ENCODE data around the gene MTA1.

DNA sequence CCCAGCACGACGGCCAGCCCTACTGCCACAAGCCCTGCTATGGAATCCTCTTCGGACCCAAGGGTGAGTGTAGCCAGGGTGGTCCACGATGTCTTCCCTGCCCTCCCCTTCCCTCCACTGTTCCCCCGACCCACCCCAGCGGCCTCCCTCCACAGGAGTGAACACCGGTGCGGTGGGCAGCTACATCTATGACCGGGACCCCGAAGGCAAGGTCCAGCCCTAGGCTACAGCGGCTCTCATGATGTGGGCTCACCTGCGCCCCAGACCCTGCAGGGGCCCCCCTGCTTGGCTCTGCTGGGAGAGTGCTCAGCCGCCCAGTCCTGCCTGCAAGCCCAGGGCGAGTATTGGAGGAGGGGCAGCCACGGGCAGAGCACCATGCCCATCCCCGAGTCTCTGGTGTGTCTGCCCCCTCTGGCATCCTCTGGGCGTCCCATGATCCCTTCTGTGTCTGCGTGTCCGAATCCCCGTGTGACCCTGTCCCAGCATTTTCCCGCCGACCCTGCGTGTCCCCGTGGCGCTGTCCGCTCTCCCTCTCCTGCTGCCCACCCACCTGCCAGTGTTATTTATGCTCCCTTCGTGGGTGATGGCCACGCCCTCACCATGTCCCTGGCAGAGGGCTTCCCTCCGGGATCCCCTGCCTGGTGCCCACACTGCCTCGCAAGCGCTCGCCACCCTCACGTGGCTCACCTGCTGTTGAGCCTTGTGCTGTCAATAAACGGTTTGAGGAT lies 60.0 kb downstream of the MTA1 start:
- TF ChIP-seq CTCF (IDR thresholded peaks at IDR 0.05) (no peak), POLR2A (IDR thresholded peaks at IDR 0.05) (no peak)

All from uterus (tissue), 2 donors.